ENCODE results near the gene VMP1. TPM values are rescaled to one million over a fixed set of nuclear protein-coding genes. Genes with fewer than 3 reads are reported as not detected.

VMP1 gene
- total and polyA plus RNA-seq, 2 experiments from 2014 or later = 134 to 216 TPM

DNA sequence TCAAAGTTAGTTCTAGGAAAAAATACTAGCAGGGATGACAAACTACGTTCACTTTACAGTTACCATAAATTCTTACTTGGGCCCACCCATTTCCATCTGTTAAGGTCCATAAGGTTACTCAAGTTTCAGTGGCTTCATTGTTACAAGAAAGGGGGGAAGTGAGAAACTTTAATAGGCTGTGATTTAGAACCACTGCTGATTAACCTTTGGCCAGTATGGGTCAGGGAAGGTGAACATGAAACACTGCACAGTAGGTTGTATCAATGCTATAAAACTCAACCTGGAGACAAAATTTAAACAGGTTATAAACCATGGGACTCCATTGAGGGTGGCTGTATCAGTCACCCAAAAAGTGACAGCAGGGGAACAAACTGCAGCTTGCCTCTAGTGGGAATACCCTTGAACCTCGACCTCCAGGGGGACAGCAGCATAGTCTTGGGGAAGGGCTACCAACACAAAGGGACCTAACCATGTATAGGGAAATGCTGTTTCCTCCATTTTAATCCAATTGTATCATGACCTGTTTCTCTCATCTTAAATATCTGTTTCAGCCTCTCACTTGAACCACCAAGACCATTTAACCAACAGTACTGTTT lies 10.7 kb upstream of the VMP1 start:
- no peak overlapping the region for H3K9ac ChIP-seq
- TF ChIP-seq EZH2phosphoT487 (IDR thresholded peaks at IDR 0.05; ENCODE audit: insufficient read depth, low read depth) (no peak), EZH2 (IDR thresholded peaks at IDR 0.05; ENCODE audit: insufficient read depth, poor library complexity, severe bottlenecking) (no peak)
- no peaks in the 10 kb centered on the region for H3K9me2 ChIP-seq (ENCODE audit: insufficient read depth)
- peak overlapping the region; percentile 29 for H3K27ac ChIP-seq
- H3F3A ChIP-seq (ENCODE audit: insufficient read depth) = peaks cover 94% of the 10 kb centered on the region
- H2AFZ ChIP-seq = no peak overlapping the region
- H3K79me2 ChIP-seq (ENCODE audit: insufficient read depth) = peaks cover 100% of the 10 kb centered on the region
- no peaks in the 10 kb centered on the region for H3K9me3 ChIP-seq (ENCODE audit: low read depth)
- no peaks in the 10 kb centered on the region for H3K4me1 ChIP-seq (ENCODE audit: insufficient read depth)
- H3K36me3 ChIP-seq (ENCODE audit: low read depth) = peaks cover 83% of the 10 kb centered on the region
- H3K27me3 ChIP-seq (replicated peaks; ENCODE audit: insufficient read depth) = no peaks in the 10 kb centered on the region
- 75 to 77% methylated on average over 2 of the region's 2 CpGs for WGBS, 2 experiments (ENCODE audit: low coverage in 1 of 2, low lambda C conversion rate in 2 of 2, missing lambda C conversion rate in 2 of 2)
- no peak overlapping the region for H3K4me3 ChIP-seq
- in situ Hi-C loops (cut with MboI) = no loop called here
- DNase-seq = no peak
- H3K4me2 ChIP-seq (ENCODE audit: unreplicated experiment) = no peak overlapping the region
- no peaks in the 10 kb centered on the region for H4K20me1 ChIP-seq (ENCODE audit: insufficient read depth)

DNA sequence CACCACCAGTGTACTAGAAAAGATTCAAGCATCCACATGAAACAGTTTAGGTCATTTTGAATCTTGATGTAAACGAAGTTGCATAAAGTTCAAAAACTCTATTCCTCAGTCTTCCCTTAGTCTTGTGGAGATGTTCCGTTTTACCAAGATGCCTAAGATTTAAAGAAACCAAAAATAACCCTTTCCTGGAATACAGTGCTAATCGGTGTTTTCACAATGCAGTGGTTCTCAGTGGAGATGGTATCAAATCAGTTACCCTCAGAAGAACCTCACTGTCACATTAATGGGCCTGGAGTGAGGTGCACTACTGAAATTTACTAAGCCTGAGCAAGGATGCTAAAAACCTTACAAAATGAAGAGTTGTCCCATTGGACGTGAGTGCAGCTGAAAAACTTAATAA lies 9.3 kb upstream of the VMP1 start:
- in situ Hi-C loops (cut with MboI) = no loop called here

DNA sequence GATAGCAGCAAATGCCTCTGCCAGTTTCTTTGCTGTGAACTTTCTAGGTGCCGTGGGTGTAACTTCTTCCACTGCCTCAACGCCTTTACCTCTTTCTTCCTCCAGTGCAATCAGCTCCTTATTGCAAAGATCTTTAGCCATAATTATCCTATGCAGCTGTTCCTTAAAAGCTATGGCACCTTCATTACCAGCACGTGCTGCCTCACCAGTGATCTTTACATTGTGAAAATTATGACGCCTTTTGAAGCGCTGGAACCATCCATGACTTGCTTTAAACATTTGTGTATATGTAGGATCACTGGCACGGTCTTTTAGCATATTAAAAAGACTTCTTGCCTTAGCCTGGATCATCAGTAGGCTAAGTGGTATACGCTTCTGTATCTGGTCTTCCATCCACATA lies 8.2 kb upstream of the VMP1 start:
- no peaks in the 10 kb centered on the region for H4K20me1 ChIP-seq (ENCODE audit: insufficient read depth)
- peaks cover 100% of the 10 kb centered on the region for H3K79me2 ChIP-seq (ENCODE audit: insufficient read depth)

More for the DNA sequence above, 9.3 kb upstream of the VMP1 start:
- H3K79me2 ChIP-seq (ENCODE audit: insufficient read depth) = peaks cover 100% of the 10 kb centered on the region
- H3K4me3 ChIP-seq = no peak overlapping the region
- no peak for DNase-seq
- H3K9me3 ChIP-seq (ENCODE audit: low read depth) = no peaks in the 10 kb centered on the region
- H3K27ac ChIP-seq = no peak overlapping the region
- TF ChIP-seq EZH2phosphoT487 (IDR thresholded peaks at IDR 0.05; ENCODE audit: insufficient read depth, low read depth) (no peak), EZH2 (IDR thresholded peaks at IDR 0.05; ENCODE audit: insufficient read depth, poor library complexity, severe bottlenecking) (no peak)
- no peaks in the 10 kb centered on the region for H3K4me1 ChIP-seq (ENCODE audit: insufficient read depth)
- peaks cover 73% of the 10 kb centered on the region for H3K36me3 ChIP-seq (ENCODE audit: low read depth)
- H3K9me2 ChIP-seq (ENCODE audit: insufficient read depth) = no peaks in the 10 kb centered on the region
- no peak overlapping the region for H3K9ac ChIP-seq
- 69 to 71% methylated on average over 4 of the region's 4 CpGs for WGBS, 2 experiments (ENCODE audit: low coverage in 1 of 2, low lambda C conversion rate in 2 of 2, missing lambda C conversion rate in 2 of 2)
- no peak overlapping the region for H3K4me2 ChIP-seq (ENCODE audit: unreplicated experiment)
- H2AFZ ChIP-seq = no peak overlapping the region
- H4K20me1 ChIP-seq (ENCODE audit: insufficient read depth) = no peaks in the 10 kb centered on the region
- no peaks in the 10 kb centered on the region for H3K27me3 ChIP-seq (replicated peaks; ENCODE audit: insufficient read depth)
- peaks cover 95% of the 10 kb centered on the region for H3F3A ChIP-seq (ENCODE audit: insufficient read depth)

DNA sequence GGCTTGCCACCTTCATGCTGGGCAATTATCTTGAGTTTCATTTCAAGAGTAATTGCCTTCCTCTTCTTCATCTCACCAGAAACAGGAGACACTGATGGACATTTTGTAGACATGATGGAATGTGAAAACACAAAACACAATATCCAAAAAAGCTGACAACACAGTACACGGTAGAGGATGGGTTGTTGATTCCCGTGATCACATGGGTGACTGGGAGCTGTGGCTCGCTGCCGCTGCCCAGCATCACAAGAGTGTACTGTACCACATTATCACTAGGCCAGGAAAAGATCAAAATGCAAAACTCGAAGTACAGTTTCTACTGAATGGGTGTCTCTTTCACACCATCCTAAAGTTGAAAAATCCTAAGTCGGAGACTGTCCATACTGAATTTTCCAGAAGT lies 7.7 kb upstream of the VMP1 start:
- 96 to 99% methylated on average over 6 of the region's 6 CpGs for WGBS, 2 experiments (ENCODE audit: low coverage in 1 of 2, low lambda C conversion rate in 2 of 2, missing lambda C conversion rate in 2 of 2)
- H3K79me2 ChIP-seq (ENCODE audit: insufficient read depth) = peaks cover 100% of the 10 kb centered on the region
- H3K36me3 ChIP-seq (ENCODE audit: low read depth) = peaks cover 56% of the 10 kb centered on the region
- no peak overlapping the region for H3K4me3 ChIP-seq
- H3K27me3 ChIP-seq (replicated peaks; ENCODE audit: insufficient read depth) = no peaks in the 10 kb centered on the region
- no peaks in the 10 kb centered on the region for H4K20me1 ChIP-seq (ENCODE audit: insufficient read depth)
- H3K9ac ChIP-seq = no peak overlapping the region
- H3K9me2 ChIP-seq (ENCODE audit: insufficient read depth) = no peaks in the 10 kb centered on the region
- no peak overlapping the region; the same call in 1 of the 2 replicates for H3K27ac ChIP-seq
- no peak for DNase-seq
- H3K4me1 ChIP-seq (ENCODE audit: insufficient read depth) = no peaks in the 10 kb centered on the region
- in situ Hi-C loops (cut with MboI) = no loop called here
- no peak overlapping the region for H3K4me2 ChIP-seq (ENCODE audit: unreplicated experiment)
- H3F3A ChIP-seq (ENCODE audit: insufficient read depth) = peaks cover 82% of the 10 kb centered on the region
- H3K9me3 ChIP-seq (ENCODE audit: low read depth) = no peaks in the 10 kb centered on the region
- TF ChIP-seq EZH2phosphoT487 (IDR thresholded peaks at IDR 0.05; ENCODE audit: insufficient read depth, low read depth) = no peak
- TF ChIP-seq EZH2 (IDR thresholded peaks at IDR 0.05; ENCODE audit: insufficient read depth, poor library complexity, severe bottlenecking) = no peak
- no peak overlapping the region for H2AFZ ChIP-seq

More for the DNA sequence above, 8.2 kb upstream of the VMP1 start:
- Histone ChIP-seq H3K4me2 (ENCODE audit: unreplicated experiment) (no peak overlapping the region), H3K4me3 (no peak overlapping the region), H3K4me1 (ENCODE audit: insufficient read depth) (no peaks in the 10 kb centered on the region), H2AFZ (no peak overlapping the region), H3K36me3 (ENCODE audit: low read depth) (peaks cover 62% of the 10 kb centered on the region), H3K9me3 (ENCODE audit: low read depth) (no peaks in the 10 kb centered on the region), H3K9me2 (ENCODE audit: insufficient read depth) (no peaks in the 10 kb centered on the region), H3F3A (ENCODE audit: insufficient read depth) (peaks cover 88% of the 10 kb centered on the region), H3K9ac (no peak overlapping the region), H3K27ac (no peak overlapping the region), H3K27me3 (replicated peaks; ENCODE audit: insufficient read depth) (no peaks in the 10 kb centered on the region)
- no peak for DNase-seq
- in situ Hi-C loops (cut with MboI) = no loop called here
- WGBS, 2 experiments (ENCODE audit: low coverage in 1 of 2, low lambda C conversion rate in 2 of 2, missing lambda C conversion rate in 2 of 2) = 95 to 97% methylated on average over 7 of the region's 7 CpGs
- TF ChIP-seq EZH2 (IDR thresholded peaks at IDR 0.05; ENCODE audit: insufficient read depth, poor library complexity, severe bottlenecking) = no peak
- no peak for TF ChIP-seq EZH2phosphoT487 (IDR thresholded peaks at IDR 0.05; ENCODE audit: insufficient read depth, low read depth)
